Fibroblast of skin of left quadriceps (primary cell): ENCODE results near the gene ST7L.

ENCODE experiments used
- DNase-seq, 2 experiments: peaks; one replicate each; pipeline ENCODE4 v3.0.0-alpha.2; 2013; ENCODE audit warnings: low read depth in 2 of 2

The ST7L gene

DNA sequence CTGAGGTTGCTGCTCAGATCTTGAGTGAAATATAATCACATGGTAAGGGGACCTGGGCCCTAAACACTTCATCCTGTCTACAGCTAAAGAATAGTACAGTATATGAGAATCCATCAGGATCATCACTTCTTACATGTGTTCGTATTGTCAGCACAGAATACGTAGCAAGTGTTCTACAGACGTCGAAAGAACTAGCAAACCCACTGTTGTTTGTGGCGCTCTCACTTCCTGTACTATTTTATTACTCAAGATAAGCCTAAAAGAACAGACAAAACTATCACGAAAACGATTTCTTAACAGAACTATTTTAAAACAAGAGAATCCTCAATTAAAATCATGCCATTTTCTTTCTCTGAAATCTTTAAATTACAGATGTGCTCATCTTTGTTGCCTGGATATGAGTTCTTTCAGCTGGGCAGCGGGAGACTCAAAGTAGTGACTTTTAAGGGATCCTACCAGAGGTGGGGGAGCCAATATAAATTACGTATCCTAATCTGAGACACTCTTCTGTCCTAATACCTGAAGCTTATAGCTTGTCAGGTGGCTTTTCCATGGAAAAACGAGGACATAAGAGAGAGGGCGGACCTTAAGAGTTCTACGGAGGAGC lies 724 bp downstream of the ST7L start:
- no peak for DNase-seq

DNA sequence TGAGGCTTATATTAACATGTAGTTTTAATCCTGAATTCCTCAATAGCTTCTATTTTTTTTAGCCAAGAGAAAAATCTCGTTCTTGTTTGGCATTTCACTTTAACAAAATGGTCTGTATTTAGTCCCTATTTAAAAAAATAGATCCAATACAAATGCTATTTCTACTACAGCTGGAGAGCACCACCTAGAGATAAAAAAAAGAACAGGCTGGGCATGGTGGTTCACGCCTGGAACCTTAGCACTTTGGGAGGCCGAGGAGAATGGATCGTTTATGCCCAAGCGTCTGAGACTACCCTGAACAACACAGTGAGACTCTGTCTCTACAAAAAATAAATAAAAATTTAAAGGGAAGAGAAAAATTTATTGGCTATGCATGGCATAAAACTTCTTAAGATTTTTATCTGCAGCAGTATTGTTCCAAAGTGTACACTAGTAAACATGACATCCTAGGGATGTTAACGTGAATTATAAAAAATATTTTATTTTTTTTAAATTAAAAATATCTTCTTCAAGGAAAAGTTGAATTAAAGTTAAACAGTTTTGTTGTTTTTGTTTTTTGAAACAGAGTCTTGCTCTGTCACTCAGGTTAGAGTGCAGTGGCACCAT lies 4.4 kb downstream of the ST7L start:
- peak; percentile 35 to 38 for DNase-seq

DNA sequence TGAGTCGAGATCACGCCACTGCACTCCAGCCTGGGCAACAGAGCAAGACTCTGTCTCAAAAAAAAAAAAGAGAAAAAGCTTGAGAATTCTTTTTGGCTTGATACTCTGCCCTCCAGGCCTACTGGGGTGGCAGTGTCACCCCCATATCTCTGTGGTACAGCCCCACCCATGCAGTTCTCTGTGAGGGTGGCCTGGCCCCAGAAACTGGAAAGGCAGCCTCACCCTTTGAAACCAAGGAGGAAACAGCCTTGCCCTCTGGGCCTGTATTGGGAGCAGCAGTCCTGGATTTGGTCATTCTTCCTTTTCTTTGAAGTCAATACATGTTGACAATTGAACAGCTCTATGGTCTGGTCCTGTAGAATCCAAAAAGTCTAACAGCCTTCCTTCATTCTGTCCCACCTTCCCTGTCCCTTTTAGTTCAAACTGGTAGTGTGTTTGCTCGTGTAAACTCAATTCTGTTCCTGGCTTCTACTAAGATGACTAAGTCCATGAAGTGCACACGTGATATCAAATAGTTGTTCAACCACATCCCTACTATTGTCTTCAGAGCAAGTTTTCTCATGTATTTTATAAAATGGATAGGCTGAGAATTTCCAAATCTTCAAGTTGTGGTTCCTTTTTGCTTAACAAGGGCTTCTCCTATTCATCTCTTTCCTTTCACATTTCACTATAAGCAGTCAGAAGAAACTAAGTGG lies 13.2 kb downstream of the ST7L start:
- DNase-seq = no peak

DNA sequence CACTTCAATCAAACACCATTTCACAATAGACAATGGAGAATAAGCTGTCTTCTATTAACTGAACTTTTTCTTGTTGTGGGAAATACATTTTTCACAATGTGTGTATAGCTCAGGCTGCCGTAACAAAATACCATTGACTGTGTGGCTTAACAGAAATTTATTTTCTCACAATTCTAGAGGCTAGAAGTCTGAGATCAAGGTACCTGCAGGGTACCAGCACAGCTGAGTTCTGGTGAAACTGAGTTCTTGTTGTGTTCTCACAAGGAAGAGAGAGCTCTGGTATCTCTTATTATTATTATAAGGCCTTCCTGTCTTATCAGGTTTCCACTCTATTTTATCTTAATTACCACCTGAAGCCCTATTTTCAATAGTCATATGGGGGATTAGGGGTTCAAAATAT lies 15.4 kb downstream of the ST7L start:
- no peak for DNase-seq

DNA sequence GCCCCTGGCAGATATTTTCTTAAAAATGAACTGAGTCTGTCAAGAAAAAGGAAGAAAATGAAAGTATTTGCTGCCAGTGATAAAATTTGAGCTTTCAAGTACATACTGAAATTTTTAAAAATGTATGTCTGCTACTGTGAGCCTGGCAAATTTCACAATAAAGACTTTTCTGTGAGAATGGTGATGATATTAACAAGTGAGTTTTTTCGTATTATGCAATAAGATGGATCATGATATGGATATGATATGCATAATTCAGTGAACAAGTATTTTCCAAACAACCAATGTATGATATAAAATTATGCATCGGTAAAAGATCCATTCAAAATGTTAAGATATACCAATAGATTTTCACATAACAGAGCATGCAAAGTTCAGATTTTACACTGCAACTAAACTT lies 15.9 kb downstream of the ST7L start:
- DNase-seq = no peak

DNA sequence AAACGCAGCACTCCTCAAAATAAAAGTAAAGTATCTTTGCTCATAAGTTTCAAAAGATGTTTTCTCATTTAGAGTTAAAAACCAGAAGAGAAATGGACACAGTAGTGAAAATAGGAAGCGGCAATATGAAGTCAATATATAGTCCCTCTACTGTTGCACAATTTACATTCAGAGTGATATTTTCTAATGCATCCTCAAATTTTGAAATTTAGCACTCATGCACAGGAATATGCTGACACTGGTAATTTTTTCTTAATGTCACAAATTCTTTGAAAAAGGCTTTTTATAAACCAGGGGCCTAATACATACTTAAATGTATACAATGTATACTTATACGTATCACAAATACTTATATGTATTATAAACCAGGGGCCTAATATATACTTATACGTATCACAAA lies 19.5 kb downstream of the ST7L start:
- no peak for DNase-seq

DNA sequence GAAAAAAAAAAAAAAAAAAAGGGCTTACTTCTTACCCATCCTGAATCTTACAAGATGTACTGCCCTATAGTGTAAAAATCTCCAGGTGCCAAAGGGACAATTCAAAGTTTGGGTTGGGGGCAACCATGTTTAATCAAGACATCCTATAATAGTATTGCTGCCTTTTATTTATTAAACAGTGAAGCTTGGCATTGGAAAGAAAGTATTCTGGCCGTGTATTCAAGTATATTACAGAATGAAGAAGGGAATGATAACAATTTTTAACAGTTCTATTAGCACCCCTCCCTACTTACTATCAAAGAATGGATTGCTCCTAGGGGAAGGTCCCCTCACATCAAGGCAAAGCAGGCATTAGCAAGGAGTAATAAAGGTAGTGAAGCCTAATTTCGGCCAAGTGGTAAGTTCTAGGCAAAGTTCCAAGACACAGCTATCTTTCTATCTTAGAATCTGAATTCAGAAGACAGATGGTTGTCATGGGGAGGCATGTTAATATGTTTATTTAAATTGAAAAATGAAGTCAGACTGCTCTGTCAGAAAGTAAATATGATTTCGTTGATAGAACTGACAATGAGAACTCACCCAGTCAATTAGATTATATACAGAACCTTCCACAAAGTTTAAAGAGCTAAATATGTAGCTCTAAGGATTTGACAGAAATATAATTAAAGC lies 24.6 kb downstream of the ST7L start:
- no peak for DNase-seq

DNA sequence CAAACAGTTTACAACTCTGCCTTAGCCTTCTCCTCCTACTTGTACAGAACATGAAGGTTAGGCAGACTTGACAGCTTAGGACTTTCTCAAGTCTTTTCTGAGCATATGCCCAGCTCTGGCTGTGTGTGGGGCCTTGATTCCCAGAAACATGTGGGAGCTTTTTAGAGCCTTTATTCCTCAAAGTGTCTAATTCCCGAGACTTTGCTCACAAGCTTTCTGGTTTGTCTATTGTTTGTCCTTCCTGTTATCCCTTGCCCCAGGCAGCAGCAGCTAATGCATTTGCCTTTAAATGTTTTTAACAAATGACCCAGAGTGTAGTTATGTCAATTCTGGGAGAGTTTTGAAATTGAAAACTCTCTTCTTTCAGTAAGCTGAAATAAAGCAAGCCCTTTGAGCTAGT lies 29.2 kb downstream of the ST7L start:
- DNase-seq = no peak

DNA sequence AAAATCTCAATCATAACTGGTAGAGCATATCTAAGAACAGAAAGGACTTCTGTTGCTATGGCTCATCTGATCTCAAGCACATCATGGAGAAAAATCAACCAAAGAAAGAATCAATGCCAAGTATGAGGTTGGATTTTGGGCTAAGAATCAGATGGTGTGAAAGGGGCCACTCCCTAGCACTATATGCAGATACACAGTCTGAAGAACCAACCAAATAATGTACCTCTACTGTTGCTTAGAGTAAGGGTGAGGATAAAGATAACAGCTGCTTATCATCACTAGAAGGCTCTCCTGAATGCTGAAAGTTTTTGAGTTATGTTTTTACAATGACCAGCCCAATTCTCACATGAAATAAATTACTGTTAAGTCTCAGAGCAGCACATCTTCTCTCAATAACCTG lies 35.6 kb downstream of the ST7L start:
- no peak for DNase-seq

DNA sequence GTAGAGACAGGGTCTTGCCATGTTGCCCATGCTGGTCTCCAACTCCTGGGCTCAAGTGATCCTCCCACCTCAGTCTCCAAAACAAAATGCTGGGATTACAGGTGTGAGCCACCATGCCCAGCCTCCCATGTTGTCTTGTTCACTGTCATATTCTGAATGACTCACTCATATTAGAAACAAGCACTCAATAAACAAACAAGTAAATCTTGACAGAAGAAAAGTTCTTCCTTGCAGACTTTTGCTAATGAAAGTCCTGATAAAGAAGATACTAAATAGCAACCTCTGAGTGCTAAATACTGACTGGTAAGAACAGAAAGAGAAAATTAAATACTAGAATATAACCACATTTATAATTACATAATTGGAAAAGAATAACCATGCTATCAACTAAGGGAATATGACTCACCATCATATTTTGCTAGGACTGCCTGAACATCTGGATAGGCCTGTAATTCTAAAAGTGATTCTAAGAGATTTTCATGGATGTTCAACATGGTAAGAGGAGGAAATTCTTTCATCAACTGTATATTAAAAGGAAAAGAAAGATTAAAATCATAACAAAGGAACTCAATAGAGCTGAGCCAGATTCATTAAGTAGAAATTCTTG lies 37.3 kb downstream of the ST7L start:
- no peak for DNase-seq

DNA sequence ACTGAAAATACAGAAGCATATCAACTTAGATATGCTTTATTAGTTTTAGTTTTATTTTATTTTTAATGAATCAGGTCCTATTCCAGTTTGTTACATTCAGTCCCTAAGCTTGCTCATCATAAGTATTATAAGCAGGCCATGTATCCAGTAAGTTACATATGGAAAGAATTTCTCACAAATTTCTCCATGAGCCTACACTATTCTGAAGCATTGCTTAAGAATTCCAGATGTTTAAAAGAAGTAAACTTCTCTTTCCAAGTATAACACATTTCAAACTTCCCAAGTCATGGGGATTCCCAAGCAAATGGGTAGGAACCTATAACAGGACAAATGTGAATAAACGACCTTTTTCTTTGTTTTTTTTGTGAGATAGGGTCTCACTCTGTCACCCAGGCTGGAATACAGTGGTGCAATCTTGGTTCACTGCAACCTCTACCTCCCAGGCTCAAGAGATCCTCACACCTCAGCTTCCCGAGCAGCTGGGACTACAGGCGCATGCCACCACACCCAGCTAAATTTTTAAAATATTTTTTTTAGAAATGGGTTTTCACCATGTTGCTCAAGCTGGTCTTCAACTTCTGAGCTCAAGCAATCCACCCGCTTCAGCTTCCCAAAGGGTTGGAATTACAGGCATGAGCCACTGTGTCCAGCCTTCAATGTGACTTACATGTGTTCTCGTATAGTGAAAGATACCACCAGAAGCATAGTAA lies 39.0 kb downstream of the ST7L start:
- DNase-seq = peak; percentile 22 to 28

DNA sequence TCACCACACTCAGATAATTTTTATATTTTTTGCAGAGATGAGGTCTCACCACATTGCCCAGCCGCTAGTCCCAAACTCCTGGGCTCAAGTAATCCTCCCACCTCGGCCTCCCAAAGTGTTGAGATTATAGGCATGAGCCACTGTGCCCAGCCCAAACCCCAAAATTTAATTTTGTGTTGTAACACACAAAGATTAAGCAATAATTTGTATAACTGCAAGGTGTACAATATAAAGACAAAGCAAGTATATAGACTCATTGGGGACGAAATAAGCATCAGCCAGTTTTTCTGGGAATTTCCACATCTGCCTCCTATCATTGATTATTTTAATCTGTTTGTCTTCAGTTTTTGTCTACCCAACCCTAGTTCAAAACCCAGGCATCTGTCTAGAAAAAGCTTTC lies 42.7 kb downstream of the ST7L start:
- DNase-seq = no peak

DNA sequence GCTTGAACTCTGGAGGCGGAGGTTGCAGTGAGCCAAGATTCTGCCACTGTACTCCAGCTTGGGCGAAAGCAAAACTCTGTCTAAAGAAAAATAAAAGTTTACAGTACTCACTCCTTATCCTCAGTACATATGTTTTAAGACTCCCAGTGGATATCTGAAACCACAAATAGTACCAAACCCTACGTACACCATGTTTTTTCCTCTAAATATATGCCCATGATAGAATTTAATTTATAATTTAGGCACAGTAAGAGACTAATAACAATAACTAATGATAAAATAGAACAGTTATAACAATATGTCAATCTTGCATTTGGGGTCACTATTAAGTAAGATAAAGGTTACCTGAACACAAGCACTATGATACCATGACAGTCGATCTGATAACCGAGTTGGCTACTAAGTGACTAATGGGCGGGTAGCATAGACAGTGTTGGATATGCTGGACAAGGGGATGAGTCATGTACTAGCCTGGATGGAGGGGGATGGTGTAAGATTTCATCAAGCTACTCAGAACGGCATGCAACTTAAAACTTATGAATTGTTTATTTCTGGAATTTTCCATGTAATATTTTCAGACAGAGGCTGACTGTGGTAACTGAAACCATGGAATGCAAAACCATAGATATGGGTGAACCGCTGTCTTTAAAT lies 43.7 kb downstream of the ST7L start:
- DNase-seq = peak; percentile 53 to 59

DNA sequence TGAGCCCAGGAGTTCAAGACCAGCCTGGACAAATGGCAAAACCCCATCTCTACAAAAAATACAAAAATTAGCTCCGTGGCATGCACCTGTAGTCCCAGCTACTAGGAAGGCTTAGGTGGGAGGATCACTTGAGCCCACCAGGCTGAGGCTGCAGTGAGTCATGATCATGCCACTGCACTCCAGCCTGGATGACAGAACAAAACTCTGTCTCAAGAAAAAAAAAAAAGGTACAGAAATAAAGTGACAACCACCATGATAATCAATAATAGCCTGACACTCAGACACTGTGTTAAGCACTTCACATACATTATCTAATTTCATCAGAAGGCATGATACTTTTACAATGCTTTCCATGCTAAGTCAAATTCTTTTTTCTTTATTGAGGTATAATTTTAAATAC lies 53.1 kb downstream of the ST7L start:
- DNase-seq = no peak

DNA sequence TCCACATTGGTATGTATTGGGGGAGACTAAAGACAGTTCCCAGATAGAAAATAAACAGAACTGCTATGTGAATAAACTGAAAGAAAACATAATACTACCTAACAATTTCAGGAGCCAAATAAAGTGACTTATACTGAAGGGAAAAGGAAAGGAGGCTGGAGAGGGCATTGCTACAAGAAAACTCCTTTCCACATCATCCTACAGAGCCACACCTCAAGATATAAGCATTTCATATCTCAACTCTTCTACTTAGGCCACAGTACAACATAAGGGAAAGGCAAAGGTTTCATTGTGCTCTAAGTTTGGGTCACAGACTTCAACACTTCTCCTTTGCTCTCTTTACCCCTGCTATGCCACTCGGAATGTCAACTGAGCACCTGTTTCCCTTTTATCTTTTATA lies 54.9 kb downstream of the ST7L start:
- no peak for DNase-seq

DNA sequence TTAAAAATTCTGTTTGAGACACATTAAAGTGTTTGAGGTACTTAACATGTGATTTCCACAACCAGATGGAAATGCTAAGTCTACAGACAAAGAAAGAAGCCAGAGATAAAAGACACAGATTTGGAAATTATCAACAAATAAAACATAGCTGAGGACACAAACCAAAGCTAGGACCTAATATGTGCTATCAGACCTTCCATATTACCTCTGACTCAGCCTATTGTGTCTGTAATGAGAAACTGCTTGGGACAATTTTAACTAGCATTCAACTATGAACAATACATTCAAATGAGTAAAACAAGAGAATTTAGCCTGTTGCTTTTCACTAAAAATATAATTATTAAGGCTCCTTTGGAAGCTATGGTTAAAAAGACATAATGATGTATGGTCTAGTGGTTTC lies 55.6 kb downstream of the ST7L start:
- no peak for DNase-seq

DNA sequence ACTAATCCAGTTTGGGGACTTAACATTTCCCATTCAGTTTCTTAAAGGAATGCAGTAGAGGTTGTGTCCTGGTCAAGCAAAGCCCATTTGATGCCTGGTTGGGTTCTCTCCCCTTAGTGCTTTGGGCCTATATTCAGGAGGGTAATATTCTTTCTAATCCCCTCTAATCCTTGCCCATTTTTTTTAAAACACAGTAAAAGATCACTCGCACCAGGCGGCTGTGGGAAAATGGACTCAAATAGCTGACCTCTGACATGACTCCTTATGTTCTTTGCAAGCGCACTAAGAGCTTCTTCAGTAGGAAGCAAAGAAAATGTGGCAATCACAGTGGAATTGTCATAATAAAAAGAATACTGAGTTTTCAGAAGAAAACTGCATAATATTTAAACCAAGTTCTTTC lies 60.3 kb downstream of the ST7L start:
- DNase-seq = no peak

DNA sequence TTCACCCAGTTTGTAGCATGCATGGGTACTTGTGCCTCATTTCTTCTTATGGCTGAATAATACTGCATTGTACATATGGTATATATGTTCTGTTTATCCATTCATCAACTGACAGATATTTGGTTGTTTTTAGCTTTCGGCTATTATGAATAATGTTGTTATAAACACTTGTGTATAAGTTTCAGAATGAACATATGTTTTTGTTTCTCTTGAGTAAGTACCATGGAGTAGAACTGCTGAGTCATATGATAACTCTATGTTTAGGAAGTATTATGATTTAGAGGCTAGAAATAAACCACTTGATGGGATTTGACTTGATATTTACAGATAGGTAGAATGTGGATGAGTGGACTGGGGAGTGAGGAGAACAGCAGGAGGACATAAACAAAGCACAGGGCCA lies 61.6 kb downstream of the ST7L start:
- no peak for DNase-seq

DNA sequence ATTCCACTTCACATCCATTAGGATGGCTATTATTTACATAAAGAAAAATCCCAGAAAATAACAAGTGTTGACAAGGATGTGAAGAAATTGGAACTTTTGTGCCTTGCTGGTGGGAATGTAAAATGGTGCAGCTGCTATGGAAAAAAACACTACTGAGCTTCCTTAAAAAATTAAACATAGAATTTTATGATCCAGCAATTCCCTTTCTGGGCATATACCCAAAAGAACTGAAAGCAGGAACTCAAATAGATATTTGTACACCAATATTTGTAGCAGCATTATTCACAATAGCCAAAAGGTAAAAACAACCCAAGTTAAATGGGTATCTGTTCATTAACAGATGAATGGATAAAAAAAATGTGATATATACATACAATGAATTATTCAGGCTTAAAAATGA lies 64.5 kb downstream of the ST7L start:
- no peak for DNase-seq

DNA sequence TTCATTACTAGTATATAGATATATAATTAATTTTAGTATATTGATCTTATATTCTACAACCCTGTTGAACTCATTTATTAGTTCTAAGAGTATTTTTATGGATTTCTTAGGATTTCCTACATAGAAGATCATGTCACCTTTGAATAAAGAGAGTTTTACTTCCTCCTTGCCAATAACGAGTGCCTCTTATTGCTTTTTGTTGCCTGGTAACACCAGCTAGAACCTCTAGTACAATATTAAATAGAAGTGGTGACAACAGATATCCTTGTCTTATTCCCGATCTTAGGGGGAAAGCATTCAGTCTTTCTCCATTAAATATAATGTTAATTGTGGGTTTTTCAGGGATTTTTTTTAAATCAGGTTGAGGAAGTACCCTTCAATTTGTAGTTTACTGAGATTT lies 69.4 kb downstream of the ST7L start:
- no peak for DNase-seq

DNA sequence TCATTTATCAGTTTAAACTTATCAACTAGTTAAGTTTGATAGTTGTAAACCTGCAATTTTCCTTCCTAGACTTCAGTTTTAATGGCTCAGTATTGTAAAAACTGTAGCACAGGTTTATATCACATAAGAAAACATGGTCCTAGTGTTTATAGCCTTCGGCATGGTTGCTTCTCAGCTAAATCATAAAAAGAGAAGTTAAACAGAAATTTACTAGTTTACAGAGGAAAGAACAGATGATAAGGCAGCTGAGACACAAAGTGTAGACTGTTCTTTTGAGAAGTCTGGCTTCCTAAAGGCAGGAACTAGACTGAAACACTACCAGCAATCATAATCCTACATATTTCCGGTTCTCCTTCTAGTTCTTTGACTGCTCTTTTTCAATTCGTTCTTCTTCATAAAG lies 70.4 kb downstream of the ST7L start:
- no peak for DNase-seq
